Esophagus squamous epithelium (tissue), 4 donors: ENCODE measurements around the gene CDKAL1.

Source experiments
- CTCF ChIP-seq, 6 experiments: fragments of 450-650 bp in 4 of 6; fragments of 200-600 bp in 2 of 6; sonication (generic) in 2 of 6; IDR thresholded peaks; one replicate each; pipeline ENCODE4 v1.5.1; 2016 to 2019; ENCODE audit warnings: antibody characterized with exemption in 6 of 6, mild to moderate bottlenecking in 4 of 6, moderate library complexity in 4 of 6
- POLR2A ChIP-seq, 4 donors: fragments of 450-650 bp; IDR thresholded peaks; one replicate each; pipeline ENCODE4 v1.6.1; 2017; ENCODE audit warnings: antibody characterized with exemption in 4 of 4, mild to moderate bottlenecking in 4 of 4, moderate library complexity in 3 of 4

- TF ChIP-seq CTCF (IDR thresholded peaks at IDR 0.05) (no peak), POLR2A (IDR thresholded peaks at IDR 0.05) (no peak)
Measured at GRCh38 chr6:21091411-21091810, 557.2 kb downstream of the CDKAL1 start.
